ENCODE measurements around the gene SMOC1.

DNA sequence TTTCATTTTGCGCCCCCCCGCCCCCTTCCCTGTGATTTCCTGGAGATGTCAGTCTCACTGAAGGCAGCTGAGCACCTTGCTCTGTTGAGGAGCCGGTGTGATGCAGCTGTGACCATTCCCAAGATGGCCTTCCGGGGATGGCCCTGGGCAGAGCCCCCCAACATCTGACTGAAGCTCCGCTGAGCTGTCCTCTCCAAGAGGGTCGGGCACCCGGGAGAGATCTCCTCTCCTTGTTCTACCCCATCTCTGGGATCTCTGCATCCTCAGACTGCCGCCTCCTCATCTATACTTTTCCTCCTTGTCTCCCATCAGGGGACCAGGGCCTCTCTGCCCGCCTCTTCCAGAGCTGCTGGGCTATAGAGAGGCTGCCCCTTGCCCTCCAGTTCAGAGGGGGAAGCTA, 965 bp upstream of the SMOC1 start:
- no peak for TF ChIP-seq PAX5 (IDR thresholded peaks at IDR 0.05; ENCODE audit: insufficient read depth, low read length, severe bottlenecking)
- TF ChIP-seq POLR2A (IDR thresholded peaks at IDR 0.05; ENCODE audit: low read depth, low read length), result no peak
- no peak for TF ChIP-seq POLR2AphosphoS5 (IDR thresholded peaks at IDR 0.05; ENCODE audit: low read depth, low read length)
- TF ChIP-seq TAF1 (IDR thresholded peaks at IDR 0.05; ENCODE audit: low read depth, low read length), result no peak
